Small intestine (tissue), 7 donors: Measurements from ENCODE around the gene CLASP1. TPM values are rescaled to one million over a fixed set of nuclear protein-coding genes. Genes with fewer than 3 reads are reported as not detected.
"Not testable (repeated sequence)": the region's sequence is repeated elsewhere in the genome, so short reads cannot be mapped to it uniquely, and the experiment has no call there.

Experiments used
- DNase-seq, 2 donors: peaks; one replicate each; pipeline versions ENCODE4 v3.0.0 to v3.0.0-alpha.2; 2013
- FAIRE-seq: peaks from 2 replicates; lab custom pipeline; 2012; peaks lifted over from hg19 to GRCh38; lab: Jason Lieb, UNC
- H3K27ac ChIP-seq, 3 donors: one replicate each; pipeline ENCODE4 v1.5.1; 2013; ENCODE audit warnings: low read length in 2 of 3, mild to moderate bottlenecking in 2 of 3, control low read depth in 1 of 3, inconsistent platforms in 1 of 3, low read depth in 1 of 3, moderate library complexity in 1 of 3
- H3K27me3 ChIP-seq, 3 donors: one replicate each; pipeline ENCODE4 v1.6.1; 2013; ENCODE audit warnings: low read length in 3 of 3, inconsistent platforms in 1 of 3; ENCODE audit not compliant: control insufficient read depth in 3 of 3, insufficient read depth in 3 of 3
- H3K36me3 ChIP-seq, 3 donors: one replicate each; pipeline ENCODE4 v1.6.1; 2013; ENCODE audit warnings: low read length in 3 of 3, inconsistent platforms in 1 of 3, low read depth in 1 of 3, mild to moderate bottlenecking in 1 of 3, moderate library complexity in 1 of 3; ENCODE audit not compliant: control insufficient read depth in 3 of 3, insufficient read depth in 2 of 3
- H3K4me1 ChIP-seq, 3 donors: one replicate each; pipeline ENCODE4 v1.6.1; 2013; ENCODE audit warnings: low read length in 2 of 3, inconsistent platforms in 1 of 3, low read depth in 1 of 3, mild to moderate bottlenecking in 1 of 3, moderate library complexity in 1 of 3; ENCODE audit not compliant: control insufficient read depth in 3 of 3, insufficient read depth in 2 of 3
- H3K4me3 ChIP-seq, 3 donors: one replicate each; pipeline ENCODE4 v1.5.1; 2013; ENCODE audit warnings: low read length in 3 of 3, control low read depth in 1 of 3, inconsistent platforms in 1 of 3, low read depth in 1 of 3, mild to moderate bottlenecking in 1 of 3, moderate library complexity in 1 of 3
- H3K9me3 ChIP-seq, 2 donors: one replicate each; pipeline ENCODE4 v1.6.1; 2013; ENCODE audit warnings: low read depth in 1 of 2, low read length in 1 of 2; ENCODE audit not compliant: control insufficient read depth in 2 of 2, insufficient read depth in 1 of 2
- WGBS, 3 donors: extraction: QIAGEN DNeasy Blood & Tissue Kit; methylation state at CpG; one replicate each; pipeline ENCODE4 v1.1.7; 2013; 5-methylcytosine and 5-hydroxymethylcytosine counted together
- polyA plus RNA-seq, 4 donors: library from polyadenylated mRNA; stranded (reverse) in 3 of 4; unstranded in 1 of 4; fragments of 200-250 nt in 3 of 4; fragments of 120-200 nt in 1 of 4; gene quantifications; one replicate each; pipeline versions ENCODE4 v1.2.1 to v1.2.3, GENCODE V29; 2013
- donor health status: healthy with polysubstance abuse.
- donor health status: control.
- donor health status: control.
- donor health status: Bipolar disorder and iron deficiency.
- donor health status: healthy.

The CLASP1 gene
- polyA plus RNA-seq, 4 donors, result 3.5 to 24.1 (median 8.6) TPM

DNA sequence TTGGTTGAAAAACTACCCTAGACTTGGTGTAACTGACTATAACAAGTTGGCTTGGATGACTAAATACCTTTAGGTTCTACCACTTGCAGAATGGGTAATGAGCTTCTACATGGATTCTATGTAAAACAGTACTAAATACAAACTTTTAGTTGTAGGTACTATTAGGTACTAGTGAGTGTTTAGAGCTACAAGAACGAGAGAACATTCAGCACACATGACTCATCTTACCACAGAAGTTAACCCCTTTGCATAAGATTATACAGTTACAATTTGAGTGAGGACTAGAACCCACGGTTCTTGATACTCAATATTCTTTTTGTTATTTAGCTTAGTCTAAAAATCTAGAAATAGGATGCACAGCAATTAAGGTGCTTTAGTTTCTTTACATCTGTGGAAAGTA is 262.6 kb downstream of the CLASP1 start:
- Histone ChIP-seq H3K9me3 (peaks cover 0 to 2% of the 10 kb centered on the region in 2 donors), H3K27ac (no peak overlapping the region), H3K4me3 (no peak overlapping the region), H3K4me1 (no peaks in the 10 kb centered on the region), H3K27me3 (no peaks in the 10 kb centered on the region), H3K36me3 (peaks cover 10 to 28% (median 19%) of the 10 kb centered on the region in 3 donors)
- 62 to 71% (median 63%) methylated on average over 2 of the region's 2 CpGs for WGBS, 3 donors
- FAIRE-seq, result no peak
- no peak for DNase-seq

DNA sequence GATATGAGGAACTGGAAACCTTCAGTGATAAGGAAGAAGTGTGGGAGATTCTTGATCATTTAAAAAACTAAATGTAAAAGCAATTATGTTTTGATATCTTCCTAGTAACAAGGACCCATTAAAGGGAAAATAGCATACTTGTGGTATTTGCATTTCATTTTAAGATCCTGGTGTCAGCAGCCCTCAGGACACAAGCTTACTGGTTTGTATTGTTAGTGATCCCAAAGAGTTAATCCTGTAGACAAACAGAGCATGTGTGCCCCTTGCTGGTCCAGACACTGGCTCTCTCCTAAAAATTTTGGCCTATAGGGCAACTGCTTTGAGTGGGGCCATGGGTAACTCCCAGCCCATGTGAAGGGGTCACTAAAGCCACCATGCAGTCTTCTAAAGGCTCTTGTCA is 263.2 kb downstream of the CLASP1 start:
- no peak for DNase-seq
- peaks cover 10 to 32% (median 24%) of the 10 kb centered on the region in 3 donors for H3K36me3 ChIP-seq
- FAIRE-seq, result no peak
- no peak overlapping the region for H3K27ac ChIP-seq
- no peaks in the 10 kb centered on the region for H3K27me3 ChIP-seq
- H3K4me1 ChIP-seq, result no peaks in the 10 kb centered on the region
- no peak overlapping the region for H3K4me3 ChIP-seq
- H3K9me3 ChIP-seq, result peaks cover 0 to 2% of the 10 kb centered on the region in 2 donors

DNA sequence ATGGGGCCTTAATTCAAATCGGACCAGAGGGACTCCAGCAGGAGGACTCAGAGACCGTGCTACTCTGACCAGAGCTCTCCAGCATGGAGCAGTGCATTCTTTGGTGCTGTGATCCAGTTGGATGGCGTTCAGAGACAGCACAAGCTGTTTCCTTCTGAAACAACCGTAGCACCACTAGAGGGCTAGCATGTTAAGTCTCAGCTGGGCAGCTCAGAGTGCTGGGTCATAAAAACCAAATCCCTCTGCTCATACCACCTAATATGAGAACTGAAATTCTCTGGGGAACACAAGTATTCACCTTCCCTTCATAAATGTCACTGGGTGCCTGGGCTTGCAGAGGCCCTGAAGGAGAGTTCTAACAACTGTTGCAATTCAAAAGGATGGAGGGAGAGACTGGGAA is 266.5 kb downstream of the CLASP1 start:
- peaks cover 14 to 41% (median 23%) of the 10 kb centered on the region in 3 donors for H3K36me3 ChIP-seq
- no peak overlapping the region for H3K4me3 ChIP-seq
- no peaks in the 10 kb centered on the region for H3K4me1 ChIP-seq
- FAIRE-seq, result no peak
- no peak overlapping the region for H3K27ac ChIP-seq
- H3K27me3 ChIP-seq, result no peaks in the 10 kb centered on the region
- 93 to 95% (median 94%) methylated on average over 4 of the region's 4 CpGs for WGBS, 3 donors
- peaks cover 0 to 2% of the 10 kb centered on the region in 2 donors for H3K9me3 ChIP-seq
- DNase-seq, result no peak

DNA sequence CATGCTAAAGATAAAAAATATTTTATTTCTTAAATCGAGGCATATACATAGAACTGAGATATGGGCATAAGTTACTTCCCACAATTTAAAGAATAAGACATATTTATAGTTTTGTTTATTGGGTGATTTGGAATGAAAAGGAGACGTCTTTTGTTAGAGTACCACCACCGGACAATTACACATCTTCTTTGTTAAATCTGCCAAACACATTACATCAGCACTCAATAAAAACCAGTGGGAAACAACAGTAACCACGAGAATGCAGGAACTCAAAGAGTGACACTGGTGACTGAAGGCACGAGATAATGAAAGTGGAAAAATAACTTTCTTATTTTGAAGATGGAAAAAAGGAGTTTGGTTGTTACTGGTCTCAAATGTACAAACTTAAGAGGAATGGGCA is 271.6 kb downstream of the CLASP1 start:
- Histone ChIP-seq H3K9me3 (peaks cover 0 to 9% of the 10 kb centered on the region in 2 donors), H3K4me1 (peaks cover 0 to 8% (median 0%) of the 10 kb centered on the region in 3 donors), H3K27ac (no peak overlapping the region), H3K36me3 (peaks cover 10 to 38% (median 12%) of the 10 kb centered on the region in 3 donors), H3K27me3 (no peaks in the 10 kb centered on the region), H3K4me3 (no peak overlapping the region)
- 73 to 82% (median 77%) methylated on average over 5 of the region's 5 CpGs for WGBS, 3 donors
- FAIRE-seq (no peak), DNase-seq (no peak)

DNA sequence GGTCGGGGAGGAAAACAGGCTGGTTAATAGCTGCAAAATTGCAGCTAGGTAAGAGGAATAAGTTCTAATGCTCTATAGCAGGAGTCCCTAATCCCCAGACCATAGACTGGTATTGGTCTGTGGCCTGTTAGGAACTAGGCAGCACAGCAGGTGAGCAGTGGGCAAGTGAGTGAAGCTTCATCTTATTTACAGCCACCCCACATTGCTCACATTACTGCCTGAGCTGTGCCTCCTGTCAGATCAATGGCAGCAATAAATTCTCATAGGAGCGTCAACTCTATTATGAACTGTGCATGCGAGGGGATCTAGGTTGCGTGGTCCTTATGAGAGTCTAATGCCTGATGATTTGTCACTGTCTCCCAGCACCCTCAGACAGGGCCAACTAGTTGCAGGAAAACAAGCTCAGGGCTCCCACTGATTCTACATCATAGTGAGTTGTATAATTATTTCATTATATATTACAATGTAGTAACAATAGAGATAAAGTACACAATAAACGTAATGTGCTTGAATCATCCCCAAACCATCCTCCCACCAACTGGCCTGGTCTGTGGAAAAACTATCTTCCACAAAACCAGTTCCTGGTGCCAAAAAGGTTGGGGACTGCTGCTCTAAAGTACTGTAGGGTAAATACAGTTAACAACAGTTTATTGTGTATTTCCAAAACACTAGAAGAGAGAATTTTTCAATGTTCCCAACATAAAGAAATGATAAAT is 272.6 kb downstream of the CLASP1 start:
- WGBS, 3 donors, result 93 to 97% (median 95%) methylated on average over 5 of the region's 5 CpGs
- DNase-seq (no peak), FAIRE-seq (no peak)
- H3K4me1 ChIP-seq, result peaks cover 0 to 8% (median 0%) of the 10 kb centered on the region in 3 donors
- H3K27ac ChIP-seq, result no peak overlapping the region
- peaks cover 0 to 8% of the 10 kb centered on the region in 2 donors for H3K9me3 ChIP-seq
- H3K36me3 ChIP-seq, result peaks cover 5 to 31% (median 9%) of the 10 kb centered on the region in 3 donors
- H3K4me3 ChIP-seq, result no peak overlapping the region
- H3K27me3 ChIP-seq, result no peaks in the 10 kb centered on the region

DNA sequence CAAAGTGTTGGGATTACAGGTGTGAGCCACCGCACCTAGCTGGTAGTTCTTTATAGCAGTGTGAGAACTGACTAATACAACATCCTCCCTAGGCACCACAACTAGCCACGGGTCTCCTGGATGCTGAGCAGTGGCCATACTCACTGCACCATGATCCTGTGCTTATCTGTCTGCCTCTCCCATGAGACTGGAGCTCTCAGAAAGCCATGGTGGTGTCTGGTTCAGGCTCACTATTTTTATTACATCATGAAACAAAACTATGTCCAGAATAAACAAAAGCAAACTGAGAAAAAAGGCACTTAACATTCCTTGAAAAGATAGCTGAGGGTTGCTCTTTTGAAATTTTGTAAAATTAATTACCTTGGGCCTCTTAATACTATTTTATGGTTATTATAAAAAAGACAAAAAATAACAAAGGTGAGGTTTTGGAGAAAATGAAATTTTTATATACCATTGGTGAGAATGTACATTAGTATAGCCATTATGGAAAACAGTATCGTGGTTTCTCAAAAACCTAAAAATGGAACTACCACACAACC is 273.6 kb downstream of the CLASP1 start:
- WGBS, 3 donors, result 87 to 95% (median 95%) methylated on average over 3 of the region's 3 CpGs
- DNase-seq (no peak), FAIRE-seq (no peak)
- H3K27ac ChIP-seq, result no peak overlapping the region
- peaks cover 0 to 8% of the 10 kb centered on the region in 2 donors for H3K9me3 ChIP-seq
- H3K27me3 ChIP-seq, result no peaks in the 10 kb centered on the region
- no peak overlapping the region for H3K4me3 ChIP-seq
- H3K4me1 ChIP-seq, result peaks cover 0 to 8% (median 0%) of the 10 kb centered on the region in 3 donors
- H3K36me3 ChIP-seq, result peaks cover 0 to 29% (median 9%) of the 10 kb centered on the region in 3 donors

DNA sequence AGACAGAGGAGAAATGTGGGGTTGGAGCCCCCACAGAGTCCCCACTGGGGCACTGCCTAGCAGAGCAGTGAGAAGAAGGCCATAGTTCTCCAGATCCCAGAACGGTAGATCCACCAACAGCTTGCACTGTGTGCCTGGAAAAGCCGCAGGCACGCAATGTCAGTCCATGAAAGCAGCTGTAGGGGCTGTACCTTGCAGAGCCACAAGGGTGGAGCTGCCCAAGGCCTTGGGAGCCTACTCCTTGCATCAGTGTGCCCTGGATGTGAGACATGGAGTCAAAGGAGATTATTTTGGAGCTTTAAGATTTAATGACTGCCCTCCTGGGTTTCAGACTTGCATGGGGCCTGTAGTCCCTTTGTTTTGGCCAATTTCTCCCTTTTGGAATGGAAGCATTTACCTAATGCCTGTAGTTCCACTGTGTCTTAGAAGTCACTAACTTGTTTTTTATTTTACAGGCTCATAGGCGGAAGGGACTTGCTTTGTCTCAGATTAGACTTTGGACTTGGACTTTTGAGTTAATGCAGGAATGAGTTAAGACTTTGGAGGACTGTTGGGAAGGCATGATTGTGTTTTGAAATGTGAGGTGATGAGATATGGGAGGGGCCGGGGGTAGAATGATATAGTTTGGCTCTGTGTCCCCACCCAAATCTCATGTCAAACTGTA is 274.7 kb downstream of the CLASP1 start:
- peak overlapping the region in 1 of 3 donors; percentile 4 for H3K27ac ChIP-seq
- not testable (repeated sequence) for H3K4me3 ChIP-seq, FAIRE-seq, H3K4me1 ChIP-seq, H3K27me3 ChIP-seq, H3K9me3 ChIP-seq
- whole genome bisulfite sequencing, 3 donors, result 71 to 88% (median 79%) methylated on average over 5 of the region's 5 CpGs
- H3K36me3 ChIP-seq, result peaks cover 0 to 29% (median 7%) of the 10 kb centered on the region in 3 donors
- DNase-seq, result peak; percentile 37 to 71

DNA sequence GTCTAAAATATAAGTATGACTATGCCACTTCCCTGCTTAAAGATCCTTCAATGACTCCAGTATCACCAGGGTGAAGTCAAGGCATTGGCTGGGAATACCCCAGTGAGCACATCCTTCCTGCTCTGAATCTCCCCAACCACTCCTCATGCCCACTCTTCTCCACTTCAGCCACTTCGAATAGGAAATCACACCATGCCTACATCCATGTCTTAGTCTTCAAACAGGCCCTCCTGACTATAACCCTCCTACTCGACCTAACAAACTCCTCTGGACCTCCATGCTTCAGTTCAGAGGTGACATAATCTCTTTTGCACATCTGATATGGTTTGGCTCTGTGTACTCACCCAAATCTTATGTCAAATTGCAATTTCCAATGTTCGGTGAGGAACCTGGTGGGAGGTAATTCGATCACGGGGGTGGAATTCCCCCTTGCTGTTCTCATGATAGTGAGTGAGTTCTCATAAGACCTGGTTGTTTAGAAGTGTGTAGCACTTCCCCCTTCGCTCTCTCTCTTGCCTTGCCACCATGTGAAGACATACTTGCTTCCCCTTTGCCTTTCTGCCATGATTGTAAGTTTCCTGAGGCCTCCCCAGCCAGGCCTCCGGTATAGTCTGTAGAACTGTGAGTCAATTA is 276.4 kb downstream of the CLASP1 start:
- WGBS, 3 donors, result 88 to 95% (median 94%) methylated on average over 7 of the region's 7 CpGs
- no peak overlapping the region for H3K4me3 ChIP-seq
- no peak overlapping the region for H3K27ac ChIP-seq
- peaks cover 0 to 8% of the 10 kb centered on the region in 2 donors for H3K9me3 ChIP-seq
- H3K27me3 ChIP-seq, result no peaks in the 10 kb centered on the region
- peaks cover 2 to 31% (median 4%) of the 10 kb centered on the region in 3 donors for H3K36me3 ChIP-seq
- FAIRE-seq, result no peak
- H3K4me1 ChIP-seq, result peaks cover 0 to 8% (median 0%) of the 10 kb centered on the region in 3 donors
- no peak for DNase-seq
